TTC549 (cell line): ENCODE data around the gene DGKD.
"Not testable (repeated sequence)": the region's sequence is repeated elsewhere in the genome, so short reads cannot be mapped to it uniquely, and the experiment has no call there.

Source experiments
- FAIRE-seq: peaks from 2 replicates; lab custom pipeline; 2012; peaks lifted over from hg19 to GRCh38; lab: Jason Lieb, UNC

The DGKD gene, protein sequence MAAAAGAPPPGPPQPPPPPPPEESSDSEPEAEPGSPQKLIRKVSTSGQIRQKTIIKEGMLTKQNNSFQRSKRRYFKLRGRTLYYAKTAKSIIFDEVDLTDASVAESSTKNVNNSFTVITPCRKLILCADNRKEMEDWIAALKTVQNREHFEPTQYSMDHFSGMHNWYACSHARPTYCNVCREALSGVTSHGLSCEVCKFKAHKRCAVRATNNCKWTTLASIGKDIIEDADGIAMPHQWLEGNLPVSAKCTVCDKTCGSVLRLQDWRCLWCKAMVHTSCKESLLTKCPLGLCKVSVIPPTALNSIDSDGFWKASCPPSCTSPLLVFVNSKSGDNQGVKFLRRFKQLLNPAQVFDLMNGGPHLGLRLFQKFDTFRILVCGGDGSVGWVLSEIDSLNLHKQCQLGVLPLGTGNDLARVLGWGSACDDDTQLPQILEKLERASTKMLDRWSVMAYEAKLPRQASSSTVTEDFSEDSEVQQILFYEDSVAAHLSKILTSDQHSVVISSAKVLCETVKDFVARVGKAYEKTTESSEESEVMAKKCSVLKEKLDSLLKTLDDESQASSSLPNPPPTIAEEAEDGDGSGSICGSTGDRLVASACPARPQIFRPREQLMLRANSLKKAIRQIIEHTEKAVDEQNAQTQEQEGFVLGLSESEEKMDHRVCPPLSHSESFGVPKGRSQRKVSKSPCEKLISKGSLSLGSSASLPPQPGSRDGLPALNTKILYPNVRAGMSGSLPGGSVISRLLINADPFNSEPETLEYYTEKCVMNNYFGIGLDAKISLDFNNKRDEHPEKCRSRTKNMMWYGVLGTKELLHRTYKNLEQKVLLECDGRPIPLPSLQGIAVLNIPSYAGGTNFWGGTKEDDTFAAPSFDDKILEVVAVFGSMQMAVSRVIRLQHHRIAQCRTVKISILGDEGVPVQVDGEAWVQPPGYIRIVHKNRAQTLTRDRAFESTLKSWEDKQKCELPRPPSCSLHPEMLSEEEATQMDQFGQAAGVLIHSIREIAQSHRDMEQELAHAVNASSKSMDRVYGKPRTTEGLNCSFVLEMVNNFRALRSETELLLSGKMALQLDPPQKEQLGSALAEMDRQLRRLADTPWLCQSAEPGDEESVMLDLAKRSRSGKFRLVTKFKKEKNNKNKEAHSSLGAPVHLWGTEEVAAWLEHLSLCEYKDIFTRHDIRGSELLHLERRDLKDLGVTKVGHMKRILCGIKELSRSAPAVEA

GRCh38 chr2:233353769-233354499 lies at the start of gene DGKD:
Gene DGKD, plus strand, starts transcription at chr2:233354494. Its CDS starts 25 bp downstream, at chr2:233354519.
- FAIRE-seq: no peak

DNA sequence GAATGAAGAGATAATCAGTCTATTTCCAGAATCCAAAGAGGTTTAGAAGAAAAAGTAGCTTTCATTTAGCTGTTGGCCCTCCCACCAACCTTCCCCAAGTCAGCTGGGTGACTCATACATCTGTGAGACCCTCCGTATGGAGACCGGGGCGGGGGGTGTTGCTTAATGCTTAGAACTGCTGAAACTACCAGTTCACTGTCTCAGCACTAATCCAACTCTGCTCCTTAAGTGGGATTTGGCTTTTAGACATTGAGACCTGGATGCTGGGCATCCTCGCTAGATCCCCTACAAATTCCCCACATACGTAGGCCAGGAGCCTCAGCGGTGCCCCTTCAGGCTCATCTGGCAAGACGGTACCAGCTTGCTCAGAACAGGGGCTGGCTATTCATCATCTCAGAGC lies 46.7 kb upstream of the DGKD start, which contains the start of gene SAG:
TSS of gene SAG (plus strand) at position 252 of the 400 bp plus-strand sequence. CDS start 1,374 bp downstream, outside the sequence.
- FAIRE-seq: no peak

DNA sequence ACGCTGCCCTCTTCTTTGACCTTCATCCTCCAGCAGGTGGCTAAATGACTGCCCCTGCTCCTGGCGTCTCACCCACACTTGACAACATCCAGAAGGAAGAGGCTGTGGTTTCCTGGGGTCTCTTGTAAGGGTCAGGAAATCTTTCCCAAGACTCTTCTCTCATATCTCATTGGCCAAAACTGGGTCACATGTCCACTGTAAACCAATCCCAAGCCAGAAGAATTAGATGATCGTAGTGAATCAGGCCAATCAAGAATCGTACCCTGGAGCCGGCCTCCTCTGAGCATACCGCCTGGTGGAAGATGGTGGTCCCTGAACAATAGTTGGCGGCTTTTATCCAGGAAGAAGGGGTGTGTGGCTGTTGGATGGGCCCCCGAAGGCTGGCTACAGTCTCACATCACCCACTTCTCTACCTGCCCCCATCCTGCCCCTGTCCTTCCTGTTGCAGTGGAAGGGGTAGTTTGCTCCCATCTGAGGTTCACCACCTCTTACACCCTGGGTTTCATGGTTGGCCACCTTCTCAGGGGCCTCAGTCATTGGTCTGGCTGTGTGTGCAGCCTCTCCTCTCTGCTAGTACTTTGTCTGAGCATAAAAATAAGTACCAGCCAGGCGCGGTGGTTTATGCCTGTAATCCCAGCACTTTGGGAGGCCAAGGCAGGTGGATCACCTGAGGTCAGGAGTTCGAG lies 42.9 kb upstream of the DGKD start:
- no peak for FAIRE-seq

- FAIRE-seq: no peak
Observed at GRCh38 chr2:233312874-233313273, 41.4 kb upstream of the DGKD start.

- no peak for FAIRE-seq
Observed at GRCh38 chr2:233314180-233314925, 39.9 kb upstream of the DGKD start.

DNA sequence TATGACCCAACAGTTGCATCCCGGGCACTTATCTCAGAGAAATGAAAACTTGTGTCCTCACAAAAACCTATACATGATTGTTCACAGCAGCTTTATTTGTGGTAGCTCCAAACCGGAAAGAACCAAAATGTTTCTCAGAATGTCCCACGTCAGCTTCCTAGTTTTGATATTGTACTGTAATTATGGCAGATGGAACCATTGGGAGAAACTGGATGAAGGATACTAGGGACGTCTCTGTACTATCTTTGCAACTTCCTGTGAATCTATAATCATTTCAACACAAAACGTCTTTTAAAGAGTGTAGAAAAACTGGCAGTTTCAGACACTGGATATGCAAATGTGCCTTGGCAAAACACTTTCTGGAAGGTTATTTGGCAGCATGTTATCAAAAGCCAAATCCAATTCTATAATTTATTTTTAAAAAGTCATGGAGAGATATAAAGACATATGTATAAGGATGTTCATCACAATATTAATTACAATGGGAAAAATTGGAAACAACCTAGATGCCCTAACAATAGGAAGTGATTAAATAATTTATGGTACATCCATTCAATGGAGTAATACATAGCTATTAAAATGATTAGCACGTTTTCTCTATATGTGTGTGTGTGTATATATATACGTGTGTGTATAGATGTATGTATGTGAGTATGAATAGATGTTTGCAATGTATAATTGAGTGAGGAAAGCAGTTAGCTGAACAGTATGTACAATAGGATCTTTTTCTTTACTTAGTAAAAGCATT lies 36.9 kb upstream of the DGKD start:
- FAIRE-seq: no peak

DNA sequence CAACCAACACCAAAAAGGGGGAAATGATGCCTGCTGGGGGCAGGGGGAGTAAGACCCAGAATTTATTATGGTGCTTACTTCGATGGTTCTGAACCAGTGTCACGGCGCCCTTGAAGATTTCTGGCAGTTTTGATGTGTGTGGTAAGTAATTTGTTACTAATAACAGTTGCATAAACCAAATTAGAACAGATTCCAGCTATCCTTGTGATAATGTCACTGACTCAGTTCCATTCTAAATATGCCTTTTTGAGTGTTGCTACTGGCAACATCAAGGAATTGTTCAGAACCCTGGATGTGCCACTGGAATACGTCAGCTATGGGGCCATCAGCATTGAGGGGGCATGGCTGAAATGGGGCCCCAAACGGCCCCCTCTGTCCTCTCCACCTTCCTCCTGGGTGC lies 35.0 kb upstream of the DGKD start:
- FAIRE-seq: no peak

GRCh38 chr2:233320470-233320869 lies 33.8 kb upstream of the DGKD start:
- FAIRE-seq: no peak

DNA sequence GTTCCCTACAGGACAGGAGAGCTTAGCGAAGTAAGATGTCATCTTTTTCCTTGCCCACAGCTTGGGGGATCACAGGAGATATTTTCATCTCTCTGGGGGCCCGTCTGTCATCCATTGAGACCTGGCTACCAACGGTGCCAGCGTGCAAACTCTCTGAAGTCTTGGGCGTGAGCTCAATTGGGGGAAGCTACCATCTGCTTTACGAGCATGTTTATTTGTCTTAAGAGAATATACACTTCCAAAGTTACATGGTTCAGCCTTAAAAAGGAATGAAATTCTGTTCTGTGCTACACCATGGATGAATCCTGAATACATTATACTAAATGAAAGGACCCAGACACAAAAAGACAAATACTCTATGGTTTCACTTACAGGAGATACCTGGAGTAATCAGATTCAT lies 33.1 kb upstream of the DGKD start:
- FAIRE-seq: no peak

- FAIRE-seq: no peak
Observed at GRCh38 chr2:233323851-233324250, 30.4 kb upstream of the DGKD start.

DNA sequence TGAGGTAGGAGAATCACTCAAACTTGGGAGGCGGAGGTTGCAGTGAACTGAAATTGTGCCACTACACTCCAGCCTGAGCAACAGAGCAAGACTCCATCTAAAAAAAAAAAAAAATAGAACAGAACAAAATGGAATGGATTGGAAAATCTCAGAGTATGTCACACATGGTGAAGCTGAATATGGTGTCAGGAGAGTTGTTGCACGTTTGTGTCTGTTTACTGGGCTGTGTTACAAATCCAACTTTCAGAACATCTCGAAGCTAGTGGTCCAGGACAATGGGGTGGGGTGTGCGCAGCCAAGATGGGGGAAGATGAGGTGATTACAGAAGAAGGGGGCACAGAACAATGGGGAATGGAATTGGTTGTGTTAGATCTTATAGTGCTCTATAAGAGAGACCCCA lies 29.0 kb upstream of the DGKD start:
- no peak for FAIRE-seq

- no peak for FAIRE-seq
Observed at GRCh38 chr2:233325814-233326213, 28.5 kb upstream of the DGKD start.

GRCh38 chr2:233326500-233326899 lies 27.8 kb upstream of the DGKD start:
- FAIRE-seq: no peak

DNA sequence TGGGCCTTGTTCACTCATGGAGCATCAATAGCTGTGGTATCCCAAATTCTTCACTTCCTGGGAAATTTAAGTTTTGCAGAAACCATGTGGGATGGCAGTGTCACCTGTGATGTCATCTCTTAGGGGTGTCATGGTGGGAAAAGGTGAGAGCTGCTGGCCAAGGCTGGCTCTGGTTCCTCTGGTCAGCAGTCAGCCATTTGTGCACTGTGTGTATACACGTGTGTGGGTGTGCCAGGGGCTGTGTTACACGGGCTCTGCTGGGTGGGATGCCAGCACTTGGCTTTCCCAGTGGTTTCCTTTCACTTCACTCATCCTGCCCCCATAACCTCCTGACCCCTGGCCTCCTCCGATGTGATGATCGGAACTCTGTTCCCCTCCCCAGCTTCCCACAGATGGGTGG lies 25.4 kb upstream of the DGKD start:
- FAIRE-seq: no peak

GRCh38 chr2:233329489-233330135 lies 24.7 kb upstream of the DGKD start:
- FAIRE-seq: no peak

GRCh38 chr2:233331536-233331935 lies 22.8 kb upstream of the DGKD start:
- no peak for FAIRE-seq

- FAIRE-seq: no peak
Observed at GRCh38 chr2:233332125-233332524, 22.2 kb upstream of the DGKD start.

GRCh38 chr2:233334915-233335314 lies 19.4 kb upstream of the DGKD start:
- FAIRE-seq: no peak

- not testable (repeated sequence) for FAIRE-seq
Observed at GRCh38 chr2:233336091-233336490, 18.2 kb upstream of the DGKD start.
